Keratinocyte (primary cell): ENCODE measurements around the gene ATP12A. TPM values are rescaled to one million over a fixed set of nuclear protein-coding genes. Genes with fewer than 3 reads are reported as not detected.
A peak's percentile ranks its signal among the peaks of the same experiment; 100 is the strongest.

ENCODE experiments used
- DNase-seq: peaks from one replicate; pipeline ENCODE4 v3.0.0-alpha.2; 2011; ENCODE audit warnings: low read depth, missing footprints, low spot score
- FAIRE-seq: peaks from 2 replicates; lab custom pipeline; 2011; peaks lifted over from hg19 to GRCh38; lab: Jason Lieb, UNC
- H2AFZ ChIP-seq: 2 replicates; pipeline ENCODE4 v1.6.0; 2012; ENCODE audit warnings: low read length, control low read depth, inconsistent platforms; ENCODE audit not compliant: control insufficient read depth
- H3K27ac ChIP-seq: 2 replicates; pipeline ENCODE4 v1.5.1; 2011; ENCODE audit warnings: low read length; ENCODE audit not compliant: control insufficient read depth, insufficient read depth
- H3K27me3 ChIP-seq: 3 replicates; pipeline ENCODE4 v1.6.0; 2011; ENCODE audit warnings: low read length; ENCODE audit not compliant: control insufficient read depth, insufficient read depth; ENCODE audit errors: extremely low read depth
- H3K36me3 ChIP-seq, 2 experiments: 2 replicates in 1 of 2; 3 replicates in 1 of 2; pipeline ENCODE4 v1.5.1; 2011; ENCODE audit warnings: low read length in 2 of 2, mild to moderate bottlenecking in 1 of 2; ENCODE audit not compliant: control insufficient read depth in 2 of 2, insufficient read depth in 2 of 2; ENCODE audit errors: extremely low read depth in 1 of 2
- H3K4me1 ChIP-seq: 3 replicates; pipeline ENCODE4 v1.5.1; 2011; ENCODE audit warnings: low read length; ENCODE audit not compliant: control insufficient read depth, insufficient read depth; ENCODE audit errors: extremely low read depth
- H3K4me2 ChIP-seq: 3 replicates; pipeline ENCODE4 v1.6.0; 2011; ENCODE audit warnings: low read depth, low read length; ENCODE audit not compliant: control insufficient read depth, insufficient read depth; ENCODE audit errors: extremely low read depth
- H3K4me3 ChIP-seq, 3 experiments: fragments of 200-600 bp in 1 of 3; sonication (generic) in 1 of 3; 2 replicates in 2 of 3; 3 replicates in 1 of 3; pipeline ENCODE4 v1.5.1; 2011 to 2016; ENCODE audit warnings: low read length in 3 of 3, mild to moderate bottlenecking in 3 of 3, control low read depth in 2 of 3, inconsistent platforms in 1 of 3, low read depth in 1 of 3, mixed read lengths in 1 of 3, mixed run types in 1 of 3, moderate library complexity in 1 of 3; ENCODE audit not compliant: control insufficient read depth in 2 of 3, insufficient read depth in 2 of 3; ENCODE audit errors: extremely low read depth in 1 of 3
- H3K79me2 ChIP-seq: 2 replicates; pipeline ENCODE4 v1.6.0; 2012; ENCODE audit warnings: low read length; ENCODE audit not compliant: control insufficient read depth, insufficient read depth
- H3K9ac ChIP-seq: 3 replicates; pipeline ENCODE4 v1.6.0; 2011; ENCODE audit warnings: low read length; ENCODE audit not compliant: control insufficient read depth, insufficient read depth; ENCODE audit errors: extremely low read depth
- H3K9me1 ChIP-seq: 3 replicates; pipeline ENCODE4 v1.6.0; 2011; ENCODE audit warnings: low read length; ENCODE audit not compliant: control insufficient read depth, insufficient read depth; ENCODE audit errors: extremely low read depth
- H3K9me3 ChIP-seq: 2 replicates; pipeline ENCODE4 v1.5.1; 2012; ENCODE audit warnings: low read depth, low read length; ENCODE audit not compliant: control insufficient read depth
- H4K20me1 ChIP-seq: 3 replicates; pipeline ENCODE4 v1.6.0; 2011; ENCODE audit warnings: low read length; ENCODE audit not compliant: control insufficient read depth, insufficient read depth; ENCODE audit errors: extremely low read depth
- CTCF ChIP-seq, 3 experiments: IDR thresholded peaks in 1 of 3; conservative IDR thresholded peaks in 1 of 3; optimal IDR thresholded peaks in 1 of 3; 2 replicates in 2 of 3; 3 replicates in 1 of 3; pipeline versions ENCODE3 to v1.5.1; 2011; ENCODE audit warnings: low read length in 3 of 3, mild to moderate bottlenecking in 3 of 3, moderate library complexity in 2 of 3, control low read depth in 1 of 3, inconsistent platforms in 1 of 3; ENCODE audit not compliant: insufficient read depth in 2 of 3; ENCODE audit errors: extremely low read depth in 1 of 3
- EZH2 ChIP-seq: IDR thresholded peaks from one replicate; pipeline ENCODE4 v1.6.1; 2012; ENCODE audit warnings: inconsistent platforms, mild to moderate bottlenecking, low read length, moderate library complexity
- dilution Hi-C: fragments of 300-500 bp; cut with MboI; formaldehyde crosslinking; loops from one replicate; pipeline ENCODE4 v1.7.0; 2020; ENCODE audit warnings: low sequenced_read_pairs; ENCODE audit not compliant: extremely low pct_ligation_motif_present
- polyA plus RNA-seq, 5 experiments: library from polyadenylated mRNA; depleted of rRNA in 3 of 5; stranded (reverse) in 3 of 5; stranded (forward) in 1 of 5; unstranded in 1 of 5; fragments of >200 nt; gene quantifications; 1 replicate in 1 of 5; 2 replicates in 3 of 5; 3 replicates in 1 of 5; pipeline versions ENCODE4 v1.2.1 to v1.2.3, GENCODE V29; 2011 to 2012; ENCODE audit warnings: missing spikeins in 2 of 5, low read depth in 1 of 5, low replicate concordance in 1 of 5

Gene ATP12A
- polyA plus RNA-seq, 1 donor (not counting 4 experiments of a cell fraction or from before 2014, with no cell fraction given): 0.79 TPM

GRCh38 chr13:24670174-24670573 lies 10.0 kb upstream of the ATP12A start:
- TF ChIP-seq EZH2 (no peak), CTCF (optimal IDR thresholded peaks at IDR 0.05 in 1 of 3, IDR thresholded peaks at IDR 0.05 in 1 of 3, conservative IDR thresholded peaks at IDR 0.05 in 1 of 3; ENCODE audit: extremely low read depth in 1 of 3, insufficient read depth in 2 of 3, low read length in 3 of 3) (no peak)
- Histone ChIP-seq H3K4me1 (peaks cover 52% of the 10 kb centered on the region), H3K4me3 (no peak overlapping the region), H3K27ac (peak overlapping the region; percentile 95), H3K79me2 (no peaks in the 10 kb centered on the region), H3K27me3 (no peaks in the 10 kb centered on the region), H3K9me1 (no peaks in the 10 kb centered on the region), H3K9me3 (no peaks in the 10 kb centered on the region), H4K20me1 (no peaks in the 10 kb centered on the region), H3K4me2 (no peak overlapping the region), H2AFZ (peak overlapping the region; percentile 10), H3K36me3 (no peaks in the 10 kb centered on the region), H3K9ac (peak overlapping the region; percentile 13)
- dilution Hi-C loops: no loop called here
- DNase-seq (no peak), FAIRE-seq (no peak)

- peak overlapping the region; percentile 85 for H3K9ac ChIP-seq
- peak overlapping the region in 1 of 3 experiments; percentile 12 for H3K4me3 ChIP-seq
- peak overlapping the region; percentile 48 for H2AFZ ChIP-seq
- peak overlapping the region; percentile 87 for H3K4me2 ChIP-seq
- H3K9me1 ChIP-seq: no peaks in the 10 kb centered on the region
- H3K27ac ChIP-seq: peak overlapping the region; percentile 95
- no peaks in the 10 kb centered on the region for H3K79me2 ChIP-seq
- TF ChIP-seq CTCF (optimal IDR thresholded peaks at IDR 0.05 in 1 of 3, IDR thresholded peaks at IDR 0.05 in 1 of 3, conservative IDR thresholded peaks at IDR 0.05 in 1 of 3; ENCODE audit: extremely low read depth in 1 of 3, insufficient read depth in 2 of 3, low read length in 3 of 3) (peak in 2 of 3 experiments; percentile 6 to 20), EZH2 (no peak)
- DNase-seq (no peak), FAIRE-seq (no peak)
- no peaks in the 10 kb centered on the region for H4K20me1 ChIP-seq
- H3K9me3 ChIP-seq: no peaks in the 10 kb centered on the region
- H3K36me3 ChIP-seq: no peaks in the 10 kb centered on the region
- H3K4me1 ChIP-seq: peaks cover 45% of the 10 kb centered on the region
- dilution Hi-C loops: no loop called here
- H3K27me3 ChIP-seq: no peaks in the 10 kb centered on the region
Observed at GRCh38 chr13:24670961-24671381, 9.2 kb upstream of the ATP12A start.
